H1 (cell line): ENCODE results near the gene DPP8. TPM values are rescaled to one million over a fixed set of nuclear protein-coding genes. Genes with fewer than 3 reads are reported as not detected.

Experiments
- CTCF ChIA-PET: fragments of 300-600 bp; sonication (Branson Sonifier 250); formaldehyde crosslinking; loops from one replicate; lab custom pipeline; 2021; ENCODE audit not compliant: partially characterized antibody; lab: Charles Lee
- POLR2A ChIA-PET: fragments of 300-600 bp; sonication (Branson Sonifier 250); formaldehyde crosslinking; loops from one replicate; lab custom pipeline; 2021; ENCODE audit warnings: inconsistent platforms; ENCODE audit not compliant: partially characterized antibody; lab: Charles Lee
- DNase-seq, 2 experiments: peaks; one replicate each; pipeline versions ENCODE4 v3.0.0 to v3.0.0-alpha.2; 2010 to 2022; ENCODE audit warnings: low spot score in 2 of 2, low read depth in 1 of 2, mixed read lengths in 1 of 2
- FAIRE-seq: peaks from 2 replicates; lab custom pipeline; 2011; peaks lifted over from hg19 to GRCh38; lab: Jason Lieb, UNC
- H2AFZ ChIP-seq: 2 replicates; pipeline ENCODE4 v1.8.1; 2012; ENCODE audit warnings: low read length, inconsistent platforms
- H2AK5ac ChIP-seq: 2 replicates; pipeline ENCODE4 v1.6.1; 2013; ENCODE audit warnings: low read depth, low read length
- H2BK120ac ChIP-seq: replicated peaks from 2 replicates; pipeline ENCODE3; 2013; ENCODE audit warnings: low read depth, low read length, inconsistent platforms
- H2BK12ac ChIP-seq: 2 replicates; pipeline ENCODE4 v1.6.1; 2013; ENCODE audit warnings: low read depth, low read length
- H2BK15ac ChIP-seq: 2 replicates; pipeline ENCODE4 v1.6.1; 2013; ENCODE audit warnings: low read length
- H2BK20ac ChIP-seq: 2 replicates; pipeline ENCODE4 v1.6.1; 2013; ENCODE audit warnings: low read length
- H2BK5ac ChIP-seq: 2 replicates; pipeline ENCODE4 v1.6.1; 2013; ENCODE audit warnings: low read depth, low read length
- H3K14ac ChIP-seq: 2 replicates; pipeline ENCODE4 v1.6.1; 2013; ENCODE audit warnings: inconsistent platforms; ENCODE audit not compliant: insufficient read length
- H3K18ac ChIP-seq: 2 replicates; pipeline ENCODE4 v1.6.1; 2013; ENCODE audit warnings: low read length; ENCODE audit errors: extremely low read depth
- H3K23ac ChIP-seq: 2 replicates; pipeline ENCODE4 v1.6.1; 2013; ENCODE audit warnings: inconsistent platforms; ENCODE audit not compliant: insufficient read length
- H3K23me2 ChIP-seq: 2 replicates; pipeline ENCODE4 v1.6.1; 2013; ENCODE audit warnings: low read depth, low read length
- H3K27ac ChIP-seq: 2 replicates; pipeline ENCODE4 v1.6.1; 2011; ENCODE audit warnings: low read depth, low read length, inconsistent platforms
- H3K27me3 ChIP-seq, 4 experiments: replicated peaks in 1 of 4; 1 replicate in 1 of 4; 2 replicates in 3 of 4; pipeline versions ENCODE4 v1.6.1 to v1.8.1; 2011 to 2013; ENCODE audit warnings: low read length in 3 of 4, mild to moderate bottlenecking in 3 of 4, inconsistent platforms in 2 of 4, mixed read lengths in 2 of 4, moderate library complexity in 1 of 4; ENCODE audit not compliant: control insufficient read depth in 3 of 4, insufficient read depth in 3 of 4; ENCODE audit errors: extremely low read depth in 1 of 4
- H3K36me3 ChIP-seq, 4 experiments: 2 replicates each; pipeline versions ENCODE4 v1.6.1 to v1.8.1; 2011 to 2013; ENCODE audit warnings: mild to moderate bottlenecking in 4 of 4, low read length in 3 of 4, moderate library complexity in 2 of 4, control low read depth in 1 of 4, inconsistent platforms in 1 of 4; ENCODE audit not compliant: insufficient read depth in 4 of 4, control insufficient read depth in 2 of 4
- H3K4ac ChIP-seq: replicated peaks from 2 replicates; pipeline ENCODE3; 2013; ENCODE audit warnings: low read length, low read depth, mixed read lengths, inconsistent platforms; ENCODE audit not compliant: insufficient read length
- H3K4me1 ChIP-seq, 4 experiments: replicated peaks in 1 of 4; 1 replicate in 1 of 4; 2 replicates in 3 of 4; pipeline versions ENCODE4 v1.6.1 to v1.8.1; 2011 to 2013; ENCODE audit warnings: low read length in 3 of 4, inconsistent platforms in 2 of 4, mixed read lengths in 1 of 4; ENCODE audit not compliant: insufficient read depth in 4 of 4, control insufficient read depth in 3 of 4
- H3K4me2 ChIP-seq, 2 experiments: 2 replicates each; pipeline versions ENCODE4 v1.6.1 to v1.8.1; 2011 to 2013; ENCODE audit warnings: low read depth in 2 of 2, low read length in 2 of 2, control low read depth in 1 of 2, inconsistent platforms in 1 of 2, mild to moderate bottlenecking in 1 of 2; ENCODE audit not compliant: insufficient read depth in 1 of 2
- H3K4me3 ChIP-seq, 4 experiments: fragments of 200-600, 300-600 bp in 1 of 4; sonication (generic), shearing (Covaris generic), sonication (Bioruptor Twin) in 1 of 4; 2 replicates each; pipeline versions ENCODE4 v1.5.1 to v1.8.1; 2011 to 2016; ENCODE audit warnings: low read length in 4 of 4, low read depth in 3 of 4, control low read depth in 2 of 4, inconsistent platforms in 2 of 4, mild to moderate bottlenecking in 2 of 4, mixed read lengths in 1 of 4, moderate library complexity in 1 of 4; ENCODE audit not compliant: insufficient read depth in 2 of 4; ENCODE audit errors: extremely low read depth in 1 of 4
- H3K56ac ChIP-seq: replicated peaks from 2 replicates; pipeline ENCODE3; 2013; ENCODE audit warnings: low read depth, mild to moderate bottlenecking, mixed read lengths, low read length, inconsistent platforms; ENCODE audit not compliant: insufficient read length
- H3K79me1 ChIP-seq: 2 replicates; pipeline ENCODE4 v1.6.1; 2013; ENCODE audit warnings: low read depth, low read length, control low read depth
- H3K79me2 ChIP-seq, 2 experiments: 2 replicates each; pipeline versions ENCODE4 v1.6.1 to v1.8.1; 2012 to 2013; ENCODE audit warnings: low read length in 2 of 2, mild to moderate bottlenecking in 2 of 2, inconsistent platforms in 1 of 2; ENCODE audit not compliant: insufficient read depth in 2 of 2, control insufficient read depth in 1 of 2
- H3K9ac ChIP-seq, 4 experiments: replicated peaks in 1 of 4; 1 replicate in 1 of 4; 2 replicates in 3 of 4; pipeline versions ENCODE4 v1.6.1 to v1.8.1; 2011 to 2013; ENCODE audit warnings: low read depth in 3 of 4, low read length in 3 of 4, control low read depth in 2 of 4, mild to moderate bottlenecking in 2 of 4, moderate library complexity in 2 of 4, inconsistent platforms in 1 of 4; ENCODE audit errors: extremely low read depth in 1 of 4
- H3K9me3 ChIP-seq, 2 experiments: 2 replicates each; pipeline versions ENCODE4 v1.6.1 to v1.8.1; 2012 to 2013; ENCODE audit warnings: mild to moderate bottlenecking in 2 of 2, moderate library complexity in 2 of 2, control low read depth in 1 of 2, inconsistent platforms in 1 of 2, low read depth in 1 of 2, low read length in 1 of 2, mixed read lengths in 1 of 2; ENCODE audit not compliant: insufficient read depth in 2 of 2
- H4K20me1 ChIP-seq, 2 experiments: replicated peaks in 1 of 2; 2 replicates each; pipeline versions ENCODE3 to v1.8.1; 2011 to 2013; ENCODE audit warnings: inconsistent platforms in 2 of 2, low read length in 2 of 2, mild to moderate bottlenecking in 1 of 2; ENCODE audit not compliant: insufficient read depth in 2 of 2, control insufficient read depth in 1 of 2
- H4K5ac ChIP-seq: 2 replicates; pipeline ENCODE4 v1.6.1; 2013; ENCODE audit warnings: low read length, low read depth, mixed read lengths, inconsistent platforms; ENCODE audit not compliant: insufficient read length
- H4K8ac ChIP-seq: 2 replicates; pipeline ENCODE4 v1.8.0; 2013; ENCODE audit warnings: mild to moderate bottlenecking, moderate library complexity, low read length, inconsistent platforms; ENCODE audit not compliant: insufficient read depth; ENCODE audit errors: extremely low read depth
- H4K91ac ChIP-seq: replicated peaks from 2 replicates; pipeline ENCODE3; 2013; ENCODE audit warnings: low read length, mixed read lengths, inconsistent platforms; ENCODE audit not compliant: insufficient read length
- BCL11A ChIP-seq, 2 experiments: IDR thresholded peaks; one replicate each; pipeline ENCODE4 v1.6.1; 2011; ENCODE audit warnings: low read depth in 2 of 2, low read length in 2 of 2, mild to moderate bottlenecking in 2 of 2
- FOSL1 ChIP-seq: IDR thresholded peaks from 2 replicates; pipeline ENCODE4 v1.6.1; 2011; ENCODE audit warnings: mild to moderate bottlenecking, low read depth, low read length, moderate library complexity; ENCODE audit not compliant: insufficient read depth
- GABPA ChIP-seq: IDR thresholded peaks from 2 replicates; pipeline ENCODE4 v1.6.1; 2011; ENCODE audit warnings: mild to moderate bottlenecking, low read length, moderate library complexity, borderline replicate concordance; ENCODE audit not compliant: insufficient read depth
- HDAC6 ChIP-seq: IDR thresholded peaks from one replicate; pipeline ENCODE4 v1.7.1; 2012; ENCODE audit warnings: low read depth, mild to moderate bottlenecking, inconsistent platforms, low read length, moderate library complexity
- KDM4A ChIP-seq: IDR thresholded peaks from one replicate; pipeline ENCODE4 v1.7.1; 2012; ENCODE audit warnings: low read depth, mild to moderate bottlenecking, moderate library complexity, low read length, inconsistent platforms; ENCODE audit not compliant: severe bottlenecking
- TAF1 ChIP-seq: IDR thresholded peaks from 2 replicates; pipeline ENCODE4 v1.6.1; 2011; ENCODE audit warnings: mild to moderate bottlenecking, low read depth, low read length
- WGBS, 2 experiments: shearing (Covaris generic) in 1 of 2; methylation state at CpG; one replicate each; pipeline versions ENCODE4 v1.1.6 to v1.1.7; 2013 to 2015; ENCODE audit warnings: low lambda C conversion rate in 2 of 2, mixed read lengths in 2 of 2, inconsistent platforms in 1 of 2, low coverage in 1 of 2, missing lambda C conversion rate in 1 of 2; ENCODE audit not compliant: insufficient replicate concordance in 2 of 2, insufficient coverage in 1 of 2, insufficient read length in 1 of 2; ENCODE audit errors: extremely low coverage in 1 of 2, missing lambda C conversion rate in 1 of 2; 5-methylcytosine and 5-hydroxymethylcytosine counted together
- polyA plus RNA-seq, 7 experiments: library from polyadenylated mRNA; depleted of rRNA in 3 of 7; stranded (reverse) in 5 of 7; unstranded in 2 of 7; fragments of >200 nt in 5 of 7; fragments of 200-250 nt in 2 of 7; gene quantifications; 1 replicate in 5 of 7; 2 replicates in 1 of 7; 4 replicates in 1 of 7; pipeline versions ENCODE4 v1.2.1 to v1.2.3, GENCODE V29; 2011 to 2013; ENCODE audit warnings: missing spikeins in 2 of 7, mixed read lengths in 2 of 7
- total RNA-seq: library from RNA; stranded (reverse); fragmentation: NEBNext Ultra II Directional; extraction: Animal tissue kit (Norgen Biotek cat#: 25700); gene quantifications from 2 replicates; pipeline ENCODE4 v1.2.1, GENCODE V29; 2021

Gene DPP8
- total and polyA plus RNA-seq, 2 of the 8 experiments (the other 6 are each of a cell fraction or from before 2014, with no cell fraction given): 9.9 to 26.0 TPM

- peaks cover 31 to 60% (median 45%) of the 10 kb centered on the region in 4 experiments for H3K4me1 ChIP-seq
Measured at GRCh38 chr15:65418596-65418995, 98.9 kb downstream of the DPP8 start.

More at GRCh38 chr15:65418596-65418995, 98.9 kb downstream of the DPP8 start:
- H2BK15ac ChIP-seq: no peak overlapping the region
- ChIA-PET POLR2A (interaction anchor here (0.5 to 12.2 kb wide), 7 partner anchors 10 to 114 kb away, joined by 3 to 229 read pairs (median 9); partner anchors contain the start of genes DPP8 and RNU5B-1), CTCF (interaction anchor here (0.9 to 14.6 kb wide), 5 partner anchors 12 to 100 kb away, joined by 3 to 180 read pairs (median 6); no protein-coding TSS in a partner anchor)
- H4K20me1 ChIP-seq: no peaks in the 10 kb centered on the region
- H3K79me2 ChIP-seq: peaks cover 0 to 30% of the 10 kb centered on the region in 2 experiments; a peak in 2 of 4 replicates
- peak overlapping the region; percentile 57; the same call in 1 of the 2 replicates for H2BK5ac ChIP-seq
- peaks cover under 1% of the 10 kb centered on the region; the same call in 1 of the 2 replicates for H3K79me1 ChIP-seq
- H3K4me3 ChIP-seq: no peak overlapping the region
- H2AFZ ChIP-seq: no peak overlapping the region
- no peaks in the 10 kb centered on the region for H3K36me3 ChIP-seq
- no peak overlapping the region for H3K4me2 ChIP-seq
- H3K4ac ChIP-seq: peak overlapping the region; percentile 35
- 85% methylated on average over 2 of the region's 2 CpGs; no CpG with 5 or more reads in 1 of the 2 experiments for WGBS, 2 experiments
- H2BK12ac ChIP-seq: peak overlapping the region; percentile 76; the same call in 1 of the 2 replicates
- H3K56ac ChIP-seq: no peak overlapping the region
- no peak overlapping the region for H3K9ac ChIP-seq
- H2BK20ac ChIP-seq: 0 out of 2 replicates have a peak overlapping the region, but pooled peaks have one; percentile 34
- H2BK120ac ChIP-seq: no peak overlapping the region
- H3K27me3 ChIP-seq: peaks cover 0 to 5% (median 3%) of the 10 kb centered on the region in 4 experiments; a peak in 3 of 7 replicates
- no peak for DNase-seq
- FAIRE-seq: no peak
- H3K9me3 ChIP-seq: no peaks in the 10 kb centered on the region
- no peak overlapping the region for H3K23ac ChIP-seq
- H3K23me2 ChIP-seq: peaks cover 21% of the 10 kb centered on the region
- no peak overlapping the region for H2AK5ac ChIP-seq
- H3K18ac ChIP-seq: peak overlapping the region; percentile 36; the same call in 1 of the 2 replicates
- no peak overlapping the region for H4K8ac ChIP-seq
- H4K5ac ChIP-seq: no peak overlapping the region
- H3K27ac ChIP-seq: no peak overlapping the region
- H3K14ac ChIP-seq: no peak overlapping the region
- TF ChIP-seq GABPA (no peak), BCL11A (IDR thresholded peaks at IDR 0.05; ENCODE audit: low read depth in 2 of 2, low read length in 2 of 2) (no peak), KDM4A (no peak), FOSL1 (no peak), HDAC6 (no peak), TAF1 (no peak)
- peak overlapping the region; percentile 45 for H4K91ac ChIP-seq
